Right ventricle myocardium superior (tissue), 1 donor: ENCODE results near the gene SH2D3A. TPM values are rescaled to one million over a fixed set of nuclear protein-coding genes. Genes with fewer than 3 reads are reported as not detected.

Experiments
- ATAC-seq: fragments of 200-7000 bp; cut with Tn5 transposase; one replicate; pipeline ENCODE4 v1.9.1; 2020; ENCODE audit warnings: mild to moderate bottlenecking; ENCODE audit not compliant: poor library complexity
- DNase-seq: peaks from one replicate; pipeline ENCODE4 v3.0.0-alpha.2; 2020
- intact Hi-C: fragments of 100-400 bp; cut with DNase I; formaldehyde crosslinking; loops from one replicate; pipeline ENCODE4 v1.11.2; 2022
- total RNA-seq: library from RNA; stranded (reverse); fragmentation: NEBNext Ultra II Directional; extraction: Animal tissue kit (Norgen Biotek cat#: 25700); gene quantifications from one replicate; pipeline ENCODE4 v1.2.1, GENCODE V29; 2021
- donor health status: DM: no; HTN: yes; CAD: no; lungs with severe emphysema.

SH2D3A gene
- total RNA-seq, 1 donor from 2014 or later: not detected

DNA sequence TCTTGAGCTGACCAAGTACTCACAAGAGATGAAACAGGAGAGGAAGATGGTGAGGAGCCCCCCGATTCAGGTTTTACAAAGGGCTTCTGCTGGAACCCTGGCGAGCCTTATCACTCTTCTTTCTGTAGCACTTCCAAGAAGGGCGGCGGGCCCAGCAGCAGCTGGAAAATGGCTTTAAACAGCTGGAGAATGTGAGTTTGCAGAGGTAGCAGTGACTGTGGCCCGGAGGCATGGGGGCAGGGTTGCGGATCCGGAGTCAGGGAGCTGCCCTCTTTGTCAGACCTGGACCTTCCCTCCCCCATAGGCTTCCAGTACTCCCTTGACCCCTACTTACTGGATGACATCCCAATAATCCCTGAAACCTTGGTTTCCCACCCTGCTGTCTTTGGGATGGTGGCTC lies 24.2 kb downstream of the SH2D3A start:
- intact Hi-C loops: no loop called here
- DNase-seq (no peak), ATAC-seq (no peak)

- ATAC-seq: no peak
- DNase-seq: peak; percentile 82
Observed at GRCh38 chr19:6740589-6741343, 26.5 kb downstream of the SH2D3A start.

DNA sequence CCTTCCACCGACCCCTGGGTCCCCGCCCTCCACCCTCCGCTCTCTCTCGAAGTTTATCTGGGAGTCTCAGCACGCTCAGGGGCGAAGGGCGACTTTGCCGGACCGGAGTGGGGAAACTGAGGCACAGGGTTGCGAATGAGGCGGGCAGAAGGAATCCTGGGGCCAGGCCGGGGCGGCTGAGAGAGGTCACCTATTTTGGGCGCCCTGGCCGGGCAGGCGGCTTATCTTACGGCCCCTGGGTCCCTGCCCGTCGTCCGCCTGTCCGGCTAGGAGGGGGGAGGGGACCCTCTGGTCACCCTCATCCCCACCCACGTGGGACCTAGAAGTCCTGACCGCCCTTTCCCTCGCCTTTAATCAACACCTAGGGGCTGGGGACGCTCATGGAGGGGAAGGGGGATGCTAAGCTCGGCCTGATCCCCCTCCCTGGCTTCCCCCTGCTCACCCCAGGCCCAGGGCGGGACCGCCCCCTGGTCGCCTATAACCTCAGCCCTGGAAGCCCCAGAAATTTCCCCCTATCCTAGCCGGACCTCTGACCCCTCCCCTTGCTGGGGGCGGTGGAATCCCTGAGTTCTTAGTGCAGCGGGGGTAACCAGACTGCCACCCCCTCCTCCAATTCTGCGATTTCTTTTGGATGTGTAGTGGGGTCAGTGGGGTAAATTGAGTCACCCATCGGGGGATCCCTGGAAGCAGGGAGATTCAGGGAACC lies 27.2 kb downstream of the SH2D3A start:
- no peak for ATAC-seq
- DNase-seq: no peak
- intact Hi-C loops: loop anchor here (5.0 kb wide), 1 partner anchor 122 kb away; no protein-coding TSS in a partner anchor

More at GRCh38 chr19:6740589-6741343, 26.5 kb downstream of the SH2D3A start:
- intact Hi-C loops: no loop called here

DNA sequence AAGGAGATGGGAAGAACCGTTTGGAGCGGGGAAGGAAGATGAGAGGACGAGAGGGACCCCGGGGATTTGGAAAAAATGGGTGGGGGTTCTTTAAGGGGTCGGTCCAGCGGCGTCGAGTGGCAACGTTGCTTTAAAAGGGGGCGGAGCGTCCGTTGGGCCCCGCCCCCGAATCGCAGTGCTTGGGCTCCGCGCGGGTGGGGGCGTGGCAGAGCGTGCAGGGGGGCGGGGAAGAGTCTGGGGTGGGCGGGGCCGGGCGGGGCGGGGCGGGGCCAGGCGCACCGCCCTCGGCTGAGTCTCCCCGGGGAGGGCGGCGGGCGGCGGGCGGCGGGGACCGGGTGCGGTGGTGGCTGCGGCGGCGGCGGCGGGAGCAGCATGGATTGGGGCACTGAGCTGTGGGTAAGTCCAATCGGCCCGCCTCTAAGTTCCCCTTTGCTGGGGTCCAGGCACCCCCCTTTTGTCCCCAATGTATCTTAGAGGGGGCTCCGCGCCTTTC lies 27.8 kb downstream of the SH2D3A start, which contains the start of gene TRIP10:
TRIP10 (plus strand) TSS at position 291 of the 493 bp plus-strand sequence; CDS start at position 373, 82 bp downstream.
- intact Hi-C loops: loop anchor here (5.0 kb wide), 1 partner anchor 123 kb away; no protein-coding TSS in a partner anchor
- peak; percentile 94 for DNase-seq
- ATAC-seq: peak; percentile 40

DNA sequence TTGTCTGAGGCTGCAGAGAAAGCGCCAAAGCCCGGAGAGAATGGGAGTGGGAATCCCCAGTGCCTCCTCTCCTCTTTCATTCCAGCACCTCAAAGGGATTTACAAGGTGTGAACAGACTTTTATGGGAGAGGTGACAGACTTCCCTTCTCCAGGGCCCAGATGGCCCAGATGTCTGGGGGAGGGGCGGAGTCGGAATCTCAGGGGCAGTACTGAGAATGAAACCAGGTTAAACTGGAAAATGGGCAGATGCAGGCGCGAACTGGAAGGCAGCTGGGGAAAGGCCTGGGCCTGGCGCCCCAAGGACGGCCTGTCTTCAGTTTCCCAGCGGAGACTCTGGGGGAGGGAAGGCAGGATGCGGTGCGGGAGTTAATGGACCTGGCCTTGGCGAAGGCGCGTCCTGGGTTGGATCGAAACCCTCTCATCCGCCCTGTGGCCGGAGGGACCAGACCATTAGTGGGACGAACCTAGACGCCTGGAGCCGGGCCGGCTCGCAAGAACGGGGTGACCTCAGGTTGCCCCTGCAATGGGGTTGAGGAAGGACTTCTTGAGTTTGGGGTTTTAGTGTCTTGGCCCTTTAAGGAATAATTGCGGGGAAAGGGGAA lies 28.3 kb downstream of the SH2D3A start:
- intact Hi-C loops: loop anchor here (5.0 kb wide), 1 partner anchor 123 kb away; no protein-coding TSS in a partner anchor
- no peak for ATAC-seq
- DNase-seq: peak; percentile 73

- intact Hi-C loops: loop anchor here (5.0 kb wide), 1 partner anchor 124 kb away; no protein-coding TSS in a partner anchor
- ATAC-seq (peak; percentile 48), DNase-seq (peak; percentile 95)
Observed at GRCh38 chr19:6737873-6738786, 29.1 kb downstream of the SH2D3A start.

GRCh38 chr19:6737284-6737872 lies 29.9 kb downstream of the SH2D3A start, which contains the start of gene GPR108:
Gene GPR108 (minus strand): TSS chr19:6737580. CDS start chr19:6737576, 4 bp downstream.
- DNase-seq (peak; percentile 100), ATAC-seq (peak; percentile 84)
- intact Hi-C loops: loop anchor here (5.0 kb wide), 1 partner anchor 125 kb away; no protein-coding TSS in a partner anchor

GRCh38 chr19:6736917-6737283 lies 30.3 kb downstream of the SH2D3A start:
- DNase-seq (peak; percentile 88), ATAC-seq (no peak)
- intact Hi-C loops: loop anchor here (5.0 kb wide), 1 partner anchor 125 kb away; no protein-coding TSS in a partner anchor

- peak; percentile 25 for ATAC-seq
- peak; percentile 85 for DNase-seq
- intact Hi-C loops: loop anchor here (5.0 kb wide), 1 partner anchor 126 kb away; no protein-coding TSS in a partner anchor
Observed at GRCh38 chr19:6736169-6736916, 30.9 kb downstream of the SH2D3A start.

DNA sequence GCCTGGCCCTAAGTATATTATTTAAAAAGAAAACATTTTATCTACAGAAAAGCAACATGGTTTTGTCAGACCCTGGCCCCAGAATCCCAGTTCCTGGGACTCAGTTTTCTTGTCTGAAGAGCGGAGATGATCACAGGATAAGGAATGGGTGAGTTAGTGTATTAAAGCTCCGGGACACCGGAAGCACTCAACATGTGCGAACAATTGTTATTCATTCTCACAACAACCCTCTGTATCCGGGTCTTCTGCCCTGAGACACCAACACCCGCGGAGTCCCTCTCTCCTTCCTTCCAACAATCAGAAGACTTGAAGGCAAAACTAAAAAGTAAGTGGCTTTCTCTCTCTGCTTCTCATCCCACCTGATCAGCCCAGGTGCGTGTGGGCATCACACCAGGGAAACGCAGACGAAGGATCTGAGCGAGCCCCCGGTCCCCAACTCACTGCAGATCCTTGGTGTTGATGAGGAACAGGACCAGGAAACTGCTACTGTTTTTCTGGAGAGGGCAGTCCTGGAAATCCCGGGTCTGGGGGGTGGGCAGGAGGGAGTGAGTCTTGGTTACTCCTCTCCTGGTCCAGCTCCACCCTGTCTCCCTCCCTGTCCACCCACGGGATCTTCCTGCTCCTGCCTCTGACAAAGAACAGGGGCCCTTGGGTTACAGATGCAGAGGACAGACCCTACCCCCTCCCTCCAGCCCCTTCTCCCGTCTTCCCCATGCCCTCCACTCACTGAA lies 31.9 kb downstream of the SH2D3A start:
- DNase-seq (no peak), ATAC-seq (no peak)
- intact Hi-C loops: loop anchor here (5.0 kb wide), 1 partner anchor 127 kb away; no protein-coding TSS in a partner anchor

GRCh38 chr19:6734096-6734696 lies 33.0 kb downstream of the SH2D3A start:
- no peak for ATAC-seq
- intact Hi-C loops: no loop called here
- DNase-seq: peak; percentile 20

DNA sequence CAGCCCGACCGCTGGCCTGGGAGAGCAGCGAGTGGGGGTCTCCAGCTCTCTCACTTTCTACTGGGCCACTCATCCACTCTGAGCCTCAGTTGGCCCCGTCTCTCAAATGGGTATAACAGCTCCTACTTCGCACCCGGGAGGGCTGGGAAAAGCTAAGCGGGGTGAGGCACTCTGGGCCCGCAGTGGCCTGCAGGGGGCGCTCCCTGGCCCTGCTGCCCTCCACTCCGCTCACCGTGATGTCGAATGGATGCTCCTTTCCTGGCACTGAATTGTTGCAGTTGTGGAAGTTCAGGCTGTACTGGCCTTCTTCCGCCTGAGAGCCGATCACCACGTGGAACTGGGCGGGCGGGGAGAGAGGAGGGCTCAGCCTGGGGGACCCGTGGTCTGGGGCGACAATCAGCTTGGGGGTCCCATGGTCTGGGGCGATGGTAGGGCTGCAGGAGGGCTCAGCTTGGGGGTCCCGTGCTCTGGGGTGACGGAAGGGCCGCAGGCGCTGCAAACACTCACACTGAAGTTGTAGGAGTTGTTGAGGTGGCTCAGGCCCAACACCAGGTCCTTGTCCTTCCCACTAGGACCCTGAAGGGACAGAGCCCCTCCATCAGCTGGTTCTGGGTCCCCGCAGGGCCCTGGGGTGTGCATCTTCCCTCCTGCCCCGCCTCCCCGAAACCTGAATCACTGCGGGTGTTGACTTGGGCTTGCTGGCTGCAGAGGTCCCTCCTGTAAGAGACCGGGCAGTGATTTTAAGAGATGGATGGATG lies 33.7 kb downstream of the SH2D3A start:
- ATAC-seq (no peak), DNase-seq (peak; percentile 35)

GRCh38 chr19:6732803-6733337 lies 34.4 kb downstream of the SH2D3A start:
- intact Hi-C loops: no loop called here
- DNase-seq (no peak), ATAC-seq (no peak)

More for the DNA sequence above, 33.7 kb downstream of the SH2D3A start:
- intact Hi-C loops: no loop called here

DNA sequence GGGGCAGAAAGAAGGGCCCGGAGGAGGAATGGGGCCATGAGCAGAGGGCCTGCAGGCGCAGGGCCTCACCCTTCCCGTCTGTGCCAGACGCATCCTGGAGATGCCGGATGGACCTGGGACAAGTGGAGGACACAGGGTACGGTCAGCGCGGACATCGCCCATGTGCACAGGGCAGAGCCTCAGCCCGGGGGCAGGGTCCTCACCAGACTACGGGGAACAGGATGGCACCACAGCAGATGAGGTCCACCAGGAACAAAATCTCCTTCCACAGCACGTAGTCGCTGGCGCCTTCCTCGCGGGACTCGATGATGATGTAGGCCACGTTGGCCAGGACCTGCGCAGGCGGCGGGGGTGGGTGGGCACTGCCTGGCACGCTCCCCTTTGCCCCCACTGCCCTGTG lies 35.4 kb downstream of the SH2D3A start:
- DNase-seq (peak; percentile 27), ATAC-seq (no peak)
- intact Hi-C loops: no loop called here
